ENCODE data around the gene METRN.

METRN gene

DNA sequence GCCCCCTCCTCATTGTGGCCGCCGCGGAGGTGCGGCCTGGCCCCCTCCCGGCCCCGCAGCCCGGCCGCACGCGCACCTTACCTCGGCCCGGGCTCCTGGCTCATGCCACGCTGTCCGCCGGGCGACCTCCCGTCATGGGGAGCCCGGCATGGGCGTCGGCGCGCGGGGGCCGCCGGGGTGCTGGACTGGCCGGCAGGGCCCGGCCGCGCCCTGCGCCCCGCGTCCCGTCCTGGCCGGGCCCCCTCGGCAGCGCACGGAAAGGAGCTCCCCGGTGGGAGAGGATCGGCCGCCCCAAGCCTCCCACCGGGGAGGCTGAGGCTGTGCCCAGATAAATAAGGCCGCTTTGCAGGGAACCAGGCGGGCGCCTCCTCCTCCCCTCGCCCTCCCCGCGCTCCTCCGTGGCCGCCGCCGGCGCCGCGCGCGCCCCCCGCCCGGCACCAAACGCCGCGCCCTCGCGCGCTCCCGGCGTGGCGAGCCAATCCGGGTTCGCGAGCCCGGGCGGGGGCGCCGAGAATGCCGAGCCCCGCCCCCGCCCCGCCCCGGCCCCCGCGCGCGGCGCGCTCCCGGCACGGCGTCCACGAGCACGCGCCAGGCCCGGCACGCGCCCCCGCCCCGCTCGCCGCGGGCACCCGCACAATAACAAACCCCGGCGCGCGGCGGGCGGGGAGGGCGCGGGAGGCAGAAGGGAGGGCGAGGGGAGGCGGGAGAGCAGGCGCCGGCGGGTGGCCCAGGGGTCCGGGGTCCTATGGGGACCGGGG lies 9.3 kb upstream of the METRN start, which contains the start of gene FBXL16:
FBXL16 (minus strand) TSS at position 371 of the 758 bp plus-strand sequence. CDS start 8,396 bp downstream, outside the sequence.
- TF ChIP-seq, protein P1, sequence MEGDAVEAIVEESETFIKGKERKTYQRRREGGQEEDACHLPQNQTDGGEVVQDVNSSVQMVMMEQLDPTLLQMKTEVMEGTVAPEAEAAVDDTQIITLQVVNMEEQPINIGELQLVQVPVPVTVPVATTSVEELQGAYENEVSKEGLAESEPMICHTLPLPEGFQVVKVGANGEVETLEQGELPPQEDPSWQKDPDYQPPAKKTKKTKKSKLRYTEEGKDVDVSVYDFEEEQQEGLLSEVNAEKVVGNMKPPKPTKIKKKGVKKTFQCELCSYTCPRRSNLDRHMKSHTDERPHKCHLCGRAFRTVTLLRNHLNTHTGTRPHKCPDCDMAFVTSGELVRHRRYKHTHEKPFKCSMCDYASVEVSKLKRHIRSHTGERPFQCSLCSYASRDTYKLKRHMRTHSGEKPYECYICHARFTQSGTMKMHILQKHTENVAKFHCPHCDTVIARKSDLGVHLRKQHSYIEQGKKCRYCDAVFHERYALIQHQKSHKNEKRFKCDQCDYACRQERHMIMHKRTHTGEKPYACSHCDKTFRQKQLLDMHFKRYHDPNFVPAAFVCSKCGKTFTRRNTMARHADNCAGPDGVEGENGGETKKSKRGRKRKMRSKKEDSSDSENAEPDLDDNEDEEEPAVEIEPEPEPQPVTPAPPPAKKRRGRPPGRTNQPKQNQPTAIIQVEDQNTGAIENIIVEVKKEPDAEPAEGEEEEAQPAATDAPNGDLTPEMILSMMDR (IDR thresholded peaks at IDR 0.05): no peak

DNA sequence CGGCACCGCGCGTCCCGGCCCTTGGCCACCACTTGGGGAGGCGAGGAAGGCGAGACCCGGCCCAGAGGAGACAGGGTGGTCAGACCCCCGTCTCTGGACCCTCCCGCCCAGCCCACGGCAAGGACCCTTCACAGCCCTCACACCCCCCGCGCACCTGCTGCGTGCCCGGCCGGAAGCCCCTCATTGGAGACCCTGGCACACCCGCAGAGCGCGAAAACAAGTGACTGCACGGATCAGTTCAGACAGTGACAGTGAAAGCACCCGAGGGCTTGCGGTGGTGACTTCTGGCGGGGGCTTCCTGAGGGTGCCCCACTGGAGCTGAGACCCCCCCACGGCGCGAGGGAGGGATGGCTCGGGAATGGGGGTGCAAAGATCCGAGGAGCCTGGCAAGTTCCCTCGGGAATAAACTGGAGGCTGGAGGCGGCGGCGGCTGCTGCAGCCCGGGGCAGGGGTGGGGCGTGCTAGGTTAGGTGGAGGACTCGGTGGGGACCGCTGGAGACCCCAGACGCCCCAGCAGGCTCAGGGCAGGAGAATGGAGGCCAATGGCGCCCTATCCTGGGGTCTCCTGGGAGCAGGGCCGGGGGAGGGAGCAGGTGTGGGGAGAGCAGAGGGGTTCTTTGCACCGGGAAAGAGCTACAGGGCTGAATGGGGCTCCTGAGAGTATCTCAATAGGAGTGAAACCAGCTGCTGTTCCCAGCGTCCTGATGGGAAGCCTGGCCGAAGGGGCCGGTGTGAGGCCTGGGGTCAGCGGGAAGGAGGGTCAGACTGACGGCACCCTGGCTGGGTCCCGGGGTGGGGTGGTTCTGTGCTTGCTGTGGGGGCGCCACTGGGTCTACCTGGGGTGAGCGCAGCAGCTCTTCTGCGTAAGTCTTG lies 8.5 kb upstream of the METRN start:
- TF ChIP-seq, protein P1 (IDR thresholded peaks at IDR 0.05): no peak

DNA sequence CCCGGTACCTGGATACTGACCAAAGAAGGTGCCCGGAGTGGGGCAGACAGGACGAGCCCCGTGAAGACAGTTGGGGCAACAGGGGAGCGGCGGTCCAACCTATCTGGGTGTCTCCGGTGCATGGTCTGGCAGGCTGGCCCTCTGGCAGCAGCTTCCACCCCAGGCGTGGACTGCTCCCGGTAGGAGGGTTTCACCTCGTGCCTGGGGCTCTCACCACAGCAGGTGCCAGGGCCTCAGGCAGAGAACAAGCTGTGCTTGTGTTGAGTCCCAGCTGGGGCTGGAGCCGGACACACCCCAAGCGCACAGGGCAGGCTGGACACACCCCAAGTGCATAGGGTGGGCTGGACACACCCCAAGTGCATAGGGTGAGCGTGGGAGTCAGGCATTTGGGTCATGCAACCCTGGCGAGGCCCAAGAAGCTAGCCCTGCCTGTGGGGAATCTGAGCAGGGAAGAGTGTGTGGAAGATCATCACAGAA lies 7.8 kb upstream of the METRN start:
- TF ChIP-seq, protein P1 (IDR thresholded peaks at IDR 0.05): no peak

DNA sequence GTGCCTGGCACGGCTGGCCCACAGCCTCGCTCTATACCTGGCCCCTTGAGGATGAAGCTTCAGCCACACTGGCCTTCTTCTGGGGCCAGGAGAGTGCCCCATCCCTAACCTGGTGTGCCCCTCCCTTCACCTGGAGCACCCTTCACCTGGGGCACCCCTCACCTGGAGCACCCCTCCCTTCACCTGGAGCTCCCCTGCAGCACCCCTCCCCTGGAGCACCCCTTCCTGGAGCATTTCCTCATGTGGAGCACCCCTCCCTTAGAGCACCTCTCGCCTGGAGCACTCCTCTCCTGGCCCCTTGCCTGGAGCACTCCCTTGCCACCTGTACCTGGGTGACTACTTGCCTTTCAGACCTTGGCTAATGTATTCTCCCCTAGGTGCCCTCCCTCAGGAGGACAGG lies 6.9 kb upstream of the METRN start:
- TF ChIP-seq, protein P1 (IDR thresholded peaks at IDR 0.05): no peak

DNA sequence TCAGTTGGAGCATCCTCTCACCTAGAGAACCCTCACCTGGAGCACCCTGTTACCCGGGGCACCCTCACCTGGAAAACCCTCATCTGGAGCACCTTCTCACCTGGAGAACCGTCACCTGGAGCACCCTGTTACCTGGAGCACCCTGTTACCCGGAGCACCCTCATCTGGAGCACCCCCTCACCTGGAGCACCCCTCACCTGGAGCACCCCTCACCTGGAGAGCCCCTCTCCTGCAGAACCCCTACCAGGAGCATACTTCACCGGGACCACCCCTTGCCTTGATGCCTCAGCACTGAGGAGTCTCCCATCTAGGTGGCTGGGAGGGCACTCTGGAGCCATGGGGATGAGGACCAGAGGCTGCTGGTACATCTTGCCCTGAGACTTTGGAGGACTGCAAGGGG lies 6.0 kb upstream of the METRN start:
- TF ChIP-seq, protein P1 (IDR thresholded peaks at IDR 0.05): no peak

DNA sequence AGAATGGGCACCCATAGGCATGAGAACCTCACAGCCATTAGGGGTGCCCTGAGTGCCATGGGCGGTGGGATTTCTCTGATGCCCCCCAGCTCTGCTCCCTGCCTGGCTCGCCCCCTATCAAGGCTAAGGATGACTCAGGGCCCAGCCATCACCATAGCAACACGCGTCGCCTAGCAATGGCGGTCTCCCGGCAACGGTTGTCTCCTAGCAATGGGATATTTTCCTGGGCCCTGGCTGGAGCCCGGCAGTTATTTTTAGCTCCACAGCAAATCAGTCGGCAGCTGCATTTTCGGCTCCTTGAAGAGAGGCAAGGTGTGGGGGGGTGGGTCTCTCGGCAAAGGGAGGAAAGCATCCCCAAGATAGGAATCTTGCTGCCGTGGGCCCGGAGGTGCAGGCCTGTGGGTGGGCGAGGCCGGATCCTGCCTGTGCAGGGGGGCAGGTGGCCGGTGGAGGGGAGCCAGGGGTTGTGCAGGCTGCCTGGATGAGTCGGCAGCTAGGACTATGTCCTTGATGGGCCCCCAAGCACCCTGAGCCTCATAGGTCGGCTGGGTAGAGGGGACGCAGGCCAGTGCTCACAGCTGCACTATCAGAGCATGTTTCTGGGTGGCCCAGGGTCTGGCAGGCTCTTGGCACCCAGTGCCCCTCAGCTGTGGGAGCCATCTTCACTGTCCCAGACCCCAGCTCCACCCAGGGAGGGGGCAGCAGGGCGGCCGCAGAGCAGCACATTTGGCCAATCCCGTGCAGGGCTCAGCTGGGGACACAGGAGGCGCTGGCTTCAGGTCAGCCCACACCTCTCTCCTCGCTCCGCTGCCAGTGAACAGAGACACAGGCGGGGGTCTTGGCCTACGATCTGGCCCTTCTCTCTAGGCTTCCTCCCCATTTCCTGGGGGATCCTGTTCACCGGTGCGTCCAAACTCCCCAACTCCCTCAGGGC lies 5.1 kb upstream of the METRN start:
- TF ChIP-seq, protein P1 (IDR thresholded peaks at IDR 0.05): no peak

All from LNCAP (cell line).